Thyroid gland (tissue), 4 donors: ENCODE results near the gene CLEC6A. TPM values are rescaled to one million over a fixed set of nuclear protein-coding genes. Genes with fewer than 3 reads are reported as not detected.

ENCODE experiments used
- DNase-seq, 2 donors: peaks; one replicate each; pipeline ENCODE4 v3.0.0-alpha.2; 2019
- H3K27ac ChIP-seq, 3 donors: fragments of 200-600 bp; sonication (generic); 1 replicate in 2 of 3; 2 replicates in 1 of 3; pipeline ENCODE4 v1.5.1; 2016 to 2019; ENCODE audit warnings: mild to moderate bottlenecking in 1 of 3, moderate library complexity in 1 of 3
- H3K27me3 ChIP-seq: fragments of 200-600 bp; sonication (generic); one replicate; pipeline ENCODE4 v1.5.1; 2019
- H3K36me3 ChIP-seq, 2 donors: fragments of 200-600 bp; sonication (generic); one replicate each; pipeline ENCODE4 v1.5.1; 2016 to 2019
- H3K4me1 ChIP-seq, 2 donors: fragments of 200-600 bp; sonication (generic); one replicate each; pipeline ENCODE4 v1.5.1; 2017 to 2019
- H3K4me3 ChIP-seq, 3 donors: fragments of 200-600 bp; sonication (generic); replicated peaks in 1 of 3; 1 replicate in 2 of 3; 2 replicates in 1 of 3; pipeline ENCODE4 v1.5.1; 2016; ENCODE audit warnings: mild to moderate bottlenecking in 1 of 3
- H3K9me3 ChIP-seq: fragments of 200-600 bp; sonication (generic); one replicate; pipeline ENCODE4 v1.5.1; 2017
- POLR2A ChIP-seq, 2 donors: fragments of 450-650 bp; IDR thresholded peaks; one replicate each; pipeline ENCODE4 v1.6.1; 2017; ENCODE audit warnings: antibody characterized with exemption in 2 of 2, mild to moderate bottlenecking in 2 of 2, moderate library complexity in 1 of 2
- WGBS, 2 donors: methylation state at CpG; one replicate each; pipeline ENCODE4 v1.1.5; 2017; 5-methylcytosine and 5-hydroxymethylcytosine counted together
- intact Hi-C: fragments of 100-400 bp; cut with DNase I; formaldehyde crosslinking; loops from one replicate; pipeline ENCODE4 v1.15.1; 2023
- small RNA-seq: library from RNA; depleted of rRNA; stranded (forward); fragments of <200 nt; gene quantifications from one replicate; pipeline ENCODE3, GENCODE V24; 2016
- total RNA-seq, 4 donors: library from RNA; depleted of rRNA; stranded (reverse); fragments of >200 nt; gene quantifications; one replicate each; pipeline ENCODE4 v1.2.3, GENCODE V29; 2016
- TF ChIP-seq, protein P1 (sequence below), 6 experiments: fragments of 200-600 bp in 3 of 6; fragments of 450-650 bp in 3 of 6; sonication (generic) in 3 of 6; IDR thresholded peaks; one replicate each; pipeline ENCODE4 v1.5.1; 2016 to 2019; ENCODE audit warnings: antibody characterized with exemption in 6 of 6, mild to moderate bottlenecking in 2 of 6, inconsistent platforms in 1 of 6, moderate library complexity in 1 of 6

The CLEC6A gene
- total RNA-seq, 4 donors from 2014 or later, result 0.79 TPM; not detected in 3

DNA sequence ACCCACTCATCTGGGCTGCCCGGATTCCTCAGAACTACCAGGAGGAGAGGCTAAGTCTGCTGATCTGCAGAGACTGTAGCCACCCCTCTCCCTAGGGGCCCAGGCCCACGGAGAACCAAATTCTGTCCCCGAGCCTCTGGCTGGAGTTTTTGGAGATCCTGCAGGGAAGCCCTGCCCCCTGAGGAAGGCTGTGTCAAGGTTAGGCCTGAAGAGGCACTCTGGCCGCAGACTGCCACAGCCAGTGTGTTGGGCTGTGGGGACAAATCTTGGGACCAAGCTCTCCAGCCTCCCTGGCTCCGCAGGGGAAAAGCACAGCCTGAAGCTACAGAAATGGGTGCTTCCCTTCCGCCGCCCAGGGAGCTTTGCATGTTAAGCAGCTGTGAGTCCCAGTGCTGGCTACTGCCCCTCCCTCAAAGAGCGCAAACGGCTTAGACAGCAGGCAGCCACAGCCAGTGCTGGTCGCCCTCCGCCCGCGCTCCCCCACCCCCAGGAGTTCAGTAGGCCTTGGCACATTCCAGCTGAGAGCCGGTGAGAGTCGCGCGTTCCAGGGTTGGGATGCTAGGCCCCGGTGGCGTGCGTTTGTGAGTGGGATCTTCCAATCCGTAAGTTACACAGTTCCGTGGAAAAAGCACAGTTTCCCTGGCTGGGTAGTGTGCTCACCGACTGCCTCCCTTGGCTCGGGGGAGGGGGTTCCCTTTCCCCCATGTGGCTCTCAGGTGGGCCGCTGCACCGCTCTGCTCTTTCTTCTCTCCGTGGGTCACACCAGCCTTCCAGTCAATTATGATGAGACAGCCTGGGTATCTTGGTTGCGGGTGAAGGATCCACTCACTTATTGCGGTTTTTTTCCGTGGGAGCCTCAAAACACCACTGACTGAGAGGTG, 71.7 kb downstream of the CLEC6A start:
- WGBS, 2 donors, result 63 to 72% methylated on average over 18 to 22 of the region's 30 CpGs
- intact Hi-C loops, result no loop called here

More for the DNA sequence above, 71.7 kb downstream of the CLEC6A start:
- H3K27ac ChIP-seq, result no peak overlapping the region
- H3K9me3 ChIP-seq, result no peaks in the 10 kb centered on the region
- no peaks in the 10 kb centered on the region for H3K4me1 ChIP-seq
- no peaks in the 10 kb centered on the region for H3K36me3 ChIP-seq
- DNase-seq, result no peak
- no peaks in the 10 kb centered on the region for H3K27me3 ChIP-seq
- no peak overlapping the region for H3K4me3 ChIP-seq
- TF ChIP-seq, protein P1, sequence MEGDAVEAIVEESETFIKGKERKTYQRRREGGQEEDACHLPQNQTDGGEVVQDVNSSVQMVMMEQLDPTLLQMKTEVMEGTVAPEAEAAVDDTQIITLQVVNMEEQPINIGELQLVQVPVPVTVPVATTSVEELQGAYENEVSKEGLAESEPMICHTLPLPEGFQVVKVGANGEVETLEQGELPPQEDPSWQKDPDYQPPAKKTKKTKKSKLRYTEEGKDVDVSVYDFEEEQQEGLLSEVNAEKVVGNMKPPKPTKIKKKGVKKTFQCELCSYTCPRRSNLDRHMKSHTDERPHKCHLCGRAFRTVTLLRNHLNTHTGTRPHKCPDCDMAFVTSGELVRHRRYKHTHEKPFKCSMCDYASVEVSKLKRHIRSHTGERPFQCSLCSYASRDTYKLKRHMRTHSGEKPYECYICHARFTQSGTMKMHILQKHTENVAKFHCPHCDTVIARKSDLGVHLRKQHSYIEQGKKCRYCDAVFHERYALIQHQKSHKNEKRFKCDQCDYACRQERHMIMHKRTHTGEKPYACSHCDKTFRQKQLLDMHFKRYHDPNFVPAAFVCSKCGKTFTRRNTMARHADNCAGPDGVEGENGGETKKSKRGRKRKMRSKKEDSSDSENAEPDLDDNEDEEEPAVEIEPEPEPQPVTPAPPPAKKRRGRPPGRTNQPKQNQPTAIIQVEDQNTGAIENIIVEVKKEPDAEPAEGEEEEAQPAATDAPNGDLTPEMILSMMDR (IDR thresholded peaks at IDR 0.05), result no peak
- no peak for TF ChIP-seq POLR2A (IDR thresholded peaks at IDR 0.05)

Small RNAs within 50 kb of the gene (small RNA-seq; reads per million reads assigned to genes)
- gene RNU6-275P, result not detected

Other genes with a start within 250 kb of the CLEC6A start
- gene FAM90A1, start 228.3 kb upstream of the CLEC6A start, total RNA-seq, result under 1 TPM in 1 of 4 donors, not detected in 3; 0.39 TPM
- under 1 TPM in 2 of 4 donors, not detected in 2; 0.13 to 0.22 TPM for gene CLEC4D, start 57.5 kb downstream of the CLEC6A start, total RNA-seq
- 10 to 100 TPM in 1 of 4 donors, 1 to 10 TPM in 3; 1.7 to 10.5 (median 4.5) TPM for gene CLEC4E, start 84.9 kb downstream of the CLEC6A start, total RNA-seq
- not detected for gene AICDA, start 156.9 kb downstream of the CLEC6A start, total RNA-seq
- 100 to 1,000 TPM in 1 of 4 donors, 10 to 100 TPM in 2, 1 to 10 TPM in 1; 9.4 to 116 (median 36.9) TPM for gene MFAP5, start 206.9 kb downstream of the CLEC6A start, total RNA-seq
- 10 to 100 TPM; 50.8 to 77.7 (median 64.1) TPM for gene RIMKLB, start 242.0 kb downstream of the CLEC6A start, total RNA-seq